D721Med (cell line): ENCODE results near the gene PDK1.

Source experiments
- DNase-seq: peaks from one replicate; pipeline ENCODE4 v3.0.0; 2011; ENCODE audit warnings: low spot score; ENCODE audit not compliant: insufficient read length
- FAIRE-seq: peaks from 2 replicates; lab custom pipeline; 2011; peaks lifted over from hg19 to GRCh38; lab: Jason Lieb, UNC
- TF ChIP-seq, protein P1 (sequence below): IDR thresholded peaks from 2 replicates; pipeline ENCODE4 v1.5.1; 2012; ENCODE audit warnings: mild to moderate bottlenecking, control low read depth; ENCODE audit not compliant: insufficient read depth; ENCODE audit errors: missing control alignments

The PDK1 gene

DNA sequence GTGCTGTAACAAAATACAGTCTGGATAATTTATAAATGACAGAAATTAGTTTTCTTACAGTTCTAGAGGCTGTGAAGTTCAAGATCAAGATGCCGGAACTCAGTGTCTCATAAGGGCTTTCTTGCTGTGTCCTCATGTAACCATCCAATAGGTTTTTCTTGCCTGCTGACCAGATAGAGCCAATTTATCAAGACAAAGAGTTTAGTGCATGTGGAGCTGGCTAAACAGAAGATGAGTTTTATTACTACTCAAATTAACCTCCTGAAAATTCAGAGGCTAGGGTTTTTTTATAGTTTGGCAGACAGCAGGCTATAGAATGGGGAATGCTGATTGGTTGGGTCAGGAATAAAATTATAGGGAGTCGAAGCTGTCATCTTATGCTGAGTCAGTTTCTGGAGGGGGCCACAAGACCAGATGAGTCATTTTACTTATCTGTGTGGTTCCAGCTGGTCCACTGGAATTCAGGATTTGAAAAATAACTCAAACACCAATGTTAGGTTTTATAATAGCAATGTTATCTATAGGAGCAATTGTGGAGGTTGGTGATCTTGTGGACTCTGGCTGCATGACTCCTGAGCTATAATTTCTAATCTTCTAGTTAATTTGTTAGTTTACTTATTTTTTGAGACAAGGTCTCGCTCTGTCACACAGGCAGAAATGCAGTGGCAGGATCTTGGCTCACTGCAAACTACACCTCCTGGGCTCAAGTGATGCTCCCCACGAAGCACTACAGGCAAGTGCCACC, 3.2 kb upstream of the PDK1 start:
- FAIRE-seq: no peak
- TF ChIP-seq, protein P1, sequence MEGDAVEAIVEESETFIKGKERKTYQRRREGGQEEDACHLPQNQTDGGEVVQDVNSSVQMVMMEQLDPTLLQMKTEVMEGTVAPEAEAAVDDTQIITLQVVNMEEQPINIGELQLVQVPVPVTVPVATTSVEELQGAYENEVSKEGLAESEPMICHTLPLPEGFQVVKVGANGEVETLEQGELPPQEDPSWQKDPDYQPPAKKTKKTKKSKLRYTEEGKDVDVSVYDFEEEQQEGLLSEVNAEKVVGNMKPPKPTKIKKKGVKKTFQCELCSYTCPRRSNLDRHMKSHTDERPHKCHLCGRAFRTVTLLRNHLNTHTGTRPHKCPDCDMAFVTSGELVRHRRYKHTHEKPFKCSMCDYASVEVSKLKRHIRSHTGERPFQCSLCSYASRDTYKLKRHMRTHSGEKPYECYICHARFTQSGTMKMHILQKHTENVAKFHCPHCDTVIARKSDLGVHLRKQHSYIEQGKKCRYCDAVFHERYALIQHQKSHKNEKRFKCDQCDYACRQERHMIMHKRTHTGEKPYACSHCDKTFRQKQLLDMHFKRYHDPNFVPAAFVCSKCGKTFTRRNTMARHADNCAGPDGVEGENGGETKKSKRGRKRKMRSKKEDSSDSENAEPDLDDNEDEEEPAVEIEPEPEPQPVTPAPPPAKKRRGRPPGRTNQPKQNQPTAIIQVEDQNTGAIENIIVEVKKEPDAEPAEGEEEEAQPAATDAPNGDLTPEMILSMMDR: no peak
- DNase-seq: no peak

DNA sequence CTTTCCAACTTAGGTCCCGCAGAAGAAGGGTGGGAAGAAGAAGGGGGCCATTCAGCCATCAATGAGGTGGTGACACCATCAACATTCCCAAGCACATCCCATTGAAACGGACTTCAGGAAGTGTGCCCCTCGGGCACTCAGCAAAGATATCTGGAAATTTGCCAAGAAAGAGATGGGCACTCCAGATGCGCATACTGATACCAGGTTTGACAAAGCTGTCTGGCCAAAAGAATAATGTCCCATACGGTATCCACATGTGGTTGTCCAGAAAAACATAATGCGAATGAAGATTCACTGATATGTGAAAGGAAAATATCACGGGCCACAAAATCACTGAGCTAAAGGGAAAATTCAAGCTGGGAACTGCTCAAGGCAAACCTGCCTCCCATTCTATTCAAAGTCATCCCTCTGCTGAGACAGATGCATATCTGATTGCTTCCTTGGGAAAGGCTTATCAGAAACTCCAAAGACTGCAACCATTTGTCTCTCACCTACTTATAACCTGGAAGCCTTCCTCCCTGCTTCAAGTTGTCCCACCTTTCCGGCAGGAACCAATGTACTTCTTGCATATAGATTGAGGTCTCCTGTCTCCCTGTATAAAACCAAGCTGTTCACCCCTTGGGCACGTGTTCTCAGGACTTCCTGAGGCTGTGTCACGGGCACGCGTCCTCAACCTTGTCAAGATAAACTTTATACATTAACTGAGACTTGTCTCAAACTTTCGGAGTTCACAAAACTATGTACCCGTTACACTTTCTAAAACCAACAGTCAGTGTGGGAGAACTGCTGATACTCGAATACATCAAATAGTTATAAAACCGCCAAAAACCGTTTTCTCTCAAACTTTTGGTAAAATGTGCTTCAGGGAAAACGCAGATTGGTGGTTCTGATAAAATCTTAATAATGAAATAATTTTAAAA, 1.3 kb upstream of the PDK1 start:
- TF ChIP-seq, protein P1: no peak
- FAIRE-seq (no peak), DNase-seq (no peak)

DNA sequence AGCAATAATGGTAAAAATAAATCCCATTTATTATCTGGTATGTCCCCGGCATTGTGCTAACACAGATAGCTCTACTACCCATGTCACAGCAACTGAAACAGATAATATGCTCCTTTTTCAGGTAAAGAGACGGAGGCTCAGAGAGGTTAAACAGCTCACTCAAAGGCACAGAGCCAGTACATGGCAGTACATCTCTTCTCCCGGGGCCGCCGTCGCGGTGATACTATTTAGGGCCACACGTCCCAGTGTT, 693 bp upstream of the PDK1 start:
- DNase-seq (no peak), FAIRE-seq (no peak)
- TF ChIP-seq, protein P1: no peak

DNA sequence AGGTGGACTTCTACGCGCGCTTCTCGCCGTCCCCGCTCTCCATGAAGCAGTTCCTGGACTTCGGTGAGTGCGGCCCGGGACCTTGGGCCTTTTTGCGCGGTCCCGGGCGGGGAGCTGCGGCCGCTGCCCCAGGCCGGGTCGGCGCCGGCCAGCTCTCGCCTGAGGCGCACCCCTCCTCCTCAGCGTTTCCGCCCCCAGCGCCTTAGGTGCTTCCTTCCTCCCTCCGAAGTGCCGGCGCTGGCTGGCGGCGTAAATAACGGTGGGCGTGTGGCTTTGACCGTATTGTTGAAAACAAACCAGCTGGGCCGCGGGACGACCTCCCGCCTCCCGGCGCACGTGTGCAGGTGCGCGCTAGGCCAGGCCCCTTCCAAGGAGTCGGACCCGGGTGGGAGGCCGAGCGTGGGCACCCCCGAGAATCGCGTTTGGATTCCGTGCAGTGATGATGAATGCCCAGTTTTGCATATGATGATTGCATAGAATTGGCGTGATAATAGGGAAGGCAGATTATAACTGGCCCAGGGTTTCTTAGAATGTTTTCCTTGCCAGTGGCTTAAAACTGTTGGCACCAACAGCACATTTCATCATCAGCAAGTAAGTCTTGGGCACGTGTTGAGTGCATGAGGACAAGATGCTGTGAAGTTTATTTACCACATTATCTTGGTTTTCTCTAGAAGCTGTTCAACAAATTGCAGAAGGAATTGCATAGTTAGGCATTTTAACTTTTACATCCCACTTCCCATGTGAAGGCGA, 569 bp downstream of the PDK1 start:
- no peak for DNase-seq
- FAIRE-seq: no peak
- TF ChIP-seq, protein P1: no peak

DNA sequence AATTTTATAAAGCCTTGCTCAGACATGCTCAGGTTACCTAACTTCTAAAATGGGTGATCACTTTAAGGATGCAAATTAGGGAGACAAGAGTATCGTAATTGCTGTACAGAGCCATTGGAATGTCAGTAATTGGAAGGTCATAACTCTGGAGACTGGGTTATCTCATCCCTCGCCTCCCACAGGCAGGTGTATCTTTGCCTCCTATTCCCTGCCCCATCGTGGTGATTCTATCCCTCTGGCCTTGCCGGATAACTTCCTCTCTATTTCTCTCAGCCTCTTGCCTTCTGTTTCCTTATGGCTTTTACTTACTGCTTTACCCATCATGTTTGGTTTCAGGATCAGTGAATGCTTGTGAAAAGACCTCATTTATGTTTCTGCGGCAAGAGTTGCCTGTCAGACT, 2.5 kb downstream of the PDK1 start:
- DNase-seq (no peak), FAIRE-seq (no peak)
- TF ChIP-seq, protein P1: no peak

DNA sequence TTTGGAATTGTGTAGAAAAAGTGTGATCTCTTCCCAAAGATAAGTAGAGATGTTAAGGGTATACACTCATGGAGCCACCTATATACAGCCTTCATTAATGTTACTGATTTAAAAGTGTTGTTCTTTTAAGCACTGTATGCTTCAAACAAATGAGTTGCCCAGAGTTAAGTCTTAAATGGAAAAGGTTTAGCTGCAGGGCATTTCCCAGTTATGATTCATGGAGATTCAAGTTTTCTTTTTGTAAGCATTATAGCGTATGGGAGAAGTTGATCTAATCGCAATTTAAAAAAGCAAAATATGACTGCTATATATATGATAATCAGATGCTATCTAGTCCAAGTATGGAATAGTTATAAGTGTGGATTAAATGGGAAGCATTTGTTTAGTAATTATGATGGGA, 4.8 kb downstream of the PDK1 start:
- no peak for FAIRE-seq
- no peak for DNase-seq
- TF ChIP-seq, protein P1: no peak
